H9 (cell line): ENCODE results near the gene SEMA4D. TPM values are rescaled to one million over a fixed set of nuclear protein-coding genes. Genes with fewer than 3 reads are reported as not detected.
A peak's percentile ranks its signal among the peaks of the same experiment; 100 is the strongest.

ENCODE experiments used
- DNase-seq: peaks from one replicate; pipeline ENCODE4 v3.0.0-alpha.2; 2017
- H2AFZ ChIP-seq: one replicate; pipeline ENCODE4 v1.6.1; 2013; ENCODE audit warnings: mild to moderate bottlenecking, low read length, control low read depth, moderate library complexity
- H2AK5ac ChIP-seq: 2 replicates; pipeline ENCODE4 v1.6.1; 2013; ENCODE audit warnings: low read length, control low read depth, mixed read lengths; ENCODE audit not compliant: insufficient read length
- H2BK120ac ChIP-seq: one replicate; pipeline ENCODE4 v1.6.1; 2013; ENCODE audit warnings: low read depth, mild to moderate bottlenecking, low read length, control low read depth, inconsistent platforms; ENCODE audit not compliant: poor library complexity, severe bottlenecking
- H2BK12ac ChIP-seq: 2 replicates; pipeline ENCODE4 v1.6.1; 2013; ENCODE audit warnings: low read length, control low read depth, mixed read lengths, low read depth; ENCODE audit not compliant: insufficient read length
- H2BK15ac ChIP-seq: 2 replicates; pipeline ENCODE4 v1.6.1; 2013; ENCODE audit warnings: low read depth, low read length, control low read depth
- H2BK20ac ChIP-seq: one replicate; pipeline ENCODE4 v1.6.1; 2013; ENCODE audit warnings: low read depth, mild to moderate bottlenecking, low read length, control low read depth, inconsistent platforms; ENCODE audit not compliant: poor library complexity, severe bottlenecking
- H2BK5ac ChIP-seq: 2 replicates; pipeline ENCODE4 v1.6.1; 2013; ENCODE audit warnings: low read length, control low read depth, mixed read lengths; ENCODE audit not compliant: insufficient read length
- H3K14ac ChIP-seq: 2 replicates; pipeline ENCODE4 v1.6.1; 2013; ENCODE audit warnings: low read length, control low read depth; ENCODE audit not compliant: insufficient read depth
- H3K18ac ChIP-seq: 2 replicates; pipeline ENCODE4 v1.6.1; 2013; ENCODE audit warnings: low read depth, mild to moderate bottlenecking, mixed read lengths, low read length, control low read depth; ENCODE audit not compliant: insufficient read length
- H3K23ac ChIP-seq: 2 replicates; pipeline ENCODE4 v1.6.1; 2013; ENCODE audit warnings: low read length, control low read depth, mixed read lengths, low read depth; ENCODE audit not compliant: insufficient read length
- H3K23me2 ChIP-seq: 2 replicates; pipeline ENCODE4 v1.6.1; 2013; ENCODE audit warnings: low read depth, mild to moderate bottlenecking, mixed read lengths, low read length, control low read depth; ENCODE audit not compliant: insufficient read length, poor library complexity, severe bottlenecking
- H3K27ac ChIP-seq: 2 replicates; pipeline ENCODE4 v1.5.1; 2013; ENCODE audit warnings: low read length, control low read depth, mixed read lengths, low read depth; ENCODE audit not compliant: insufficient read length
- H3K27me3 ChIP-seq: 2 replicates; pipeline ENCODE4 v1.6.1; 2013; ENCODE audit warnings: low read length, control low read depth, inconsistent platforms; ENCODE audit not compliant: insufficient read depth
- H3K4ac ChIP-seq: 2 replicates; pipeline ENCODE4 v1.6.1; 2013; ENCODE audit warnings: low read depth, mild to moderate bottlenecking, control low read depth, inconsistent platforms, low read length, moderate library complexity
- H3K4me1 ChIP-seq: 2 replicates; pipeline ENCODE4 v1.6.1; 2013; ENCODE audit warnings: low read length, control low read depth, inconsistent platforms; ENCODE audit not compliant: insufficient read depth
- H3K4me2 ChIP-seq: 2 replicates; pipeline ENCODE4 v1.6.1; 2013; ENCODE audit warnings: low read length, control low read depth, mixed read lengths; ENCODE audit not compliant: insufficient read length, insufficient read depth
- H3K56ac ChIP-seq: 2 replicates; pipeline ENCODE4 v1.6.1; 2013; ENCODE audit warnings: low read depth, mild to moderate bottlenecking, mixed read lengths, low read length, control low read depth; ENCODE audit not compliant: insufficient read length
- H3K79me1 ChIP-seq: 2 replicates; pipeline ENCODE4 v1.6.1; 2013; ENCODE audit warnings: low read depth, mild to moderate bottlenecking, moderate library complexity, low read length, control low read depth, inconsistent platforms; ENCODE audit not compliant: insufficient read depth, poor library complexity, severe bottlenecking
- H3K79me2 ChIP-seq: 2 replicates; pipeline ENCODE4 v1.6.1; 2013; ENCODE audit warnings: low read length, control low read depth, inconsistent platforms; ENCODE audit not compliant: insufficient read depth
- H3K9ac ChIP-seq: 2 replicates; pipeline ENCODE4 v1.6.1; 2013; ENCODE audit warnings: low read length, control low read depth, mixed read lengths; ENCODE audit not compliant: insufficient read length; ENCODE audit errors: extremely low read depth
- H3K9me3 ChIP-seq: one replicate; pipeline ENCODE4 v1.6.1; 2013; ENCODE audit warnings: low read depth, low read length, inconsistent platforms; ENCODE audit not compliant: control insufficient read depth
- H3T11ph ChIP-seq: one replicate; pipeline ENCODE4 v1.6.1; 2013; ENCODE audit warnings: mild to moderate bottlenecking, low read length, control low read depth, inconsistent platforms
- H4K20me1 ChIP-seq: one replicate; pipeline ENCODE4 v1.6.1; 2013; ENCODE audit not compliant: control insufficient read depth, insufficient read length, insufficient read depth
- H4K5ac ChIP-seq: 2 replicates; pipeline ENCODE4 v1.6.1; 2013; ENCODE audit warnings: low read depth, mild to moderate bottlenecking, mixed read lengths, low read length, control low read depth; ENCODE audit not compliant: insufficient read length
- H4K8ac ChIP-seq: replicated peaks from 2 replicates; pipeline ENCODE4 v1.6.1; 2013; ENCODE audit warnings: low read length, control low read depth, mixed read lengths, low read depth; ENCODE audit not compliant: insufficient read length
- H4K91ac ChIP-seq: 2 replicates; pipeline ENCODE4 v1.6.1; 2013; ENCODE audit warnings: low read depth, mild to moderate bottlenecking, moderate library complexity, mixed read lengths, low read length, control low read depth; ENCODE audit not compliant: insufficient read length
- H3K27ac Mint-ChIP-seq, 3 experiments: 2 replicates in 2 of 3; 3 replicates in 1 of 3; pipeline ENCODE4 v1.8.0; 2020 to 2021; ENCODE audit warnings: mixed read lengths in 3 of 3, mild to moderate bottlenecking in 1 of 3, moderate library complexity in 1 of 3
- H3K27me3 Mint-ChIP-seq: 2 replicates; pipeline ENCODE4 v1.8.0; 2021; ENCODE audit warnings: low read depth, mild to moderate bottlenecking, moderate library complexity, mixed read lengths
- H3K36me3 Mint-ChIP-seq, 3 experiments: 2 replicates in 2 of 3; 3 replicates in 1 of 3; pipeline ENCODE4 v1.8.0; 2020 to 2021; ENCODE audit warnings: low read depth in 3 of 3, mixed read lengths in 3 of 3; ENCODE audit not compliant: insufficient read depth in 1 of 3
- H3K4me1 Mint-ChIP-seq, 2 experiments: 2 replicates each; pipeline ENCODE4 v1.8.0; 2020; ENCODE audit warnings: mixed read lengths in 2 of 2
- H3K4me3 Mint-ChIP-seq, 2 experiments: 2 replicates in 1 of 2; 3 replicates in 1 of 2; pipeline ENCODE4 v1.8.0; 2020 to 2021; ENCODE audit warnings: mild to moderate bottlenecking in 2 of 2, mixed read lengths in 2 of 2, moderate library complexity in 1 of 2
- H3K9me3 Mint-ChIP-seq, 2 experiments: 2 replicates in 1 of 2; 3 replicates in 1 of 2; pipeline ENCODE4 v1.8.0; 2020; ENCODE audit warnings: mild to moderate bottlenecking in 2 of 2, mixed read lengths in 2 of 2, moderate library complexity in 1 of 2
- WGBS: extraction: QIAGEN DNeasy Blood & Tissue Kit; methylation state at CpG from one replicate; pipeline ENCODE4 v1.1.7; 2013; ENCODE audit warnings: missing lambda C conversion rate, low lambda C conversion rate, mixed read lengths; ENCODE audit not compliant: insufficient read length; ENCODE audit errors: extremely low coverage; 5-methylcytosine and 5-hydroxymethylcytosine counted together
- total RNA-seq: library from RNA; stranded (reverse); gene quantifications from 2 replicates; pipeline ENCODE4 v1.2.1, GENCODE V29; 2021
- TF ChIP-seq, protein P1 (sequence below): fragments of 200-600 bp; sonication (generic); conservative IDR thresholded peaks from 3 replicates; pipeline ENCODE4 v1.8.0; 2021; ENCODE audit warnings: antibody characterized with exemption, mild to moderate bottlenecking

Gene SEMA4D
- total RNA-seq, 1 experiment from 2014 or later, result 47.2 TPM

DNA sequence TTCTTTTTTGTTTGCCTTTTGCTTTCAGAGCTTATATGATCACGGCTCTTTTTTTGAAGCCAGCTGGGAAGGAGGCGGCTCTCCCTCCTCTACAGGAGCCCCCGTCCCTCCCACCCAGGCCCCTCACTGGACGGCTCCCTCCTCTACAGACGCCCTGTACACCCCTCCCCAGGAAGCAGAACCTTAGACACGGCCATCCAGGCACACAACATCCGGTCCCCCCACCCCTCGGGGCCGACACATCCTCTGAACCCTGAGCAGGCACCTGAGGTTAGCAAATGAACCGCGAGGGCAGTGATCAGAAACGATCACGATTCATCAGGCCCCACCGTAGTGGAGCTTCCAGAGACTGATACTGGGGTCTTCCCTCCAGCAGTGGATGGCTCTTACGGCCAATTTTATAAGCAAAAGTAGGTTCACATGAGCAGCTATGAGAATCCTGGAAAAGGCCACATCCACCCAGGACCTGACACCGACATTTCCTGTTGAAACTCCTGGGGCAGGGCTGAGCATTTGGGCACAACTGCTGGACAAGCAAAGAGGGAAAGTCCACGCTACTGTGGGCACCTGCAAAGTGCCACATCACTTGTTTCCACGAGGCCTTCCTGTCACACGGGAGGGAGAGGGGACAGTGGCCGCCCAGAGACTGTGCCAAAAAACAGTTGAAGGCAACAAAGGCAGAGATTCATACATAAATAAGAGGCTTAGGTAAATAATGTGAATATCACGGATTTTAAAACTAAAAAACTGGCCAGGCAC is 78.9 kb downstream of the SEMA4D start:
- Mint-ChIP-seq H3K4me3 (no peak overlapping the region), H3K27me3 (no peaks in the 10 kb centered on the region), H3K9me3 (peaks cover 0 to 4% of the 10 kb centered on the region in 2 experiments; a peak in 2 of 5 replicates), H3K36me3 (peaks cover 0 to 3% (median 2%) of the 10 kb centered on the region in 3 experiments; a peak in 4 of 7 replicates), H3K4me1 (peaks cover 17 to 22% of the 10 kb centered on the region in 2 experiments; a peak in 3 of 4 replicates), H3K27ac (peak overlapping the region; percentile 22 to 86 (median 77); a peak in 3 of 7 replicates)
- no peak overlapping the region for H2AK5ac ChIP-seq
- H4K91ac ChIP-seq, result no peak overlapping the region
- no peak overlapping the region for H4K5ac ChIP-seq
- no peak overlapping the region for H2BK5ac ChIP-seq
- H3K14ac ChIP-seq, result no peak overlapping the region; the same call in 1 of the 2 replicates
- no peaks in the 10 kb centered on the region for H3K23me2 ChIP-seq
- no peak overlapping the region for H3K18ac ChIP-seq
- no peak overlapping the region for H3K4me2 ChIP-seq
- peaks cover 5% of the 10 kb centered on the region; the same call in 1 of the 2 replicates for H3K79me2 ChIP-seq
- DNase-seq, result no peak
- H3K9me3 ChIP-seq, result no peaks in the 10 kb centered on the region
- no peak overlapping the region for H3K4ac ChIP-seq
- no peaks in the 10 kb centered on the region; the same call in 1 of the 2 replicates for H3K4me1 ChIP-seq
- no peaks in the 10 kb centered on the region for H4K20me1 ChIP-seq
- H3K27ac ChIP-seq, result no peak overlapping the region
- no peak overlapping the region for H3T11ph ChIP-seq
- no peak overlapping the region for H2BK20ac ChIP-seq
- no peak overlapping the region for H2BK15ac ChIP-seq
- no CpG with 5 or more reads among the region's 21 CpGs for WGBS
- no peak overlapping the region for H2BK12ac ChIP-seq
- TF ChIP-seq, protein P1, sequence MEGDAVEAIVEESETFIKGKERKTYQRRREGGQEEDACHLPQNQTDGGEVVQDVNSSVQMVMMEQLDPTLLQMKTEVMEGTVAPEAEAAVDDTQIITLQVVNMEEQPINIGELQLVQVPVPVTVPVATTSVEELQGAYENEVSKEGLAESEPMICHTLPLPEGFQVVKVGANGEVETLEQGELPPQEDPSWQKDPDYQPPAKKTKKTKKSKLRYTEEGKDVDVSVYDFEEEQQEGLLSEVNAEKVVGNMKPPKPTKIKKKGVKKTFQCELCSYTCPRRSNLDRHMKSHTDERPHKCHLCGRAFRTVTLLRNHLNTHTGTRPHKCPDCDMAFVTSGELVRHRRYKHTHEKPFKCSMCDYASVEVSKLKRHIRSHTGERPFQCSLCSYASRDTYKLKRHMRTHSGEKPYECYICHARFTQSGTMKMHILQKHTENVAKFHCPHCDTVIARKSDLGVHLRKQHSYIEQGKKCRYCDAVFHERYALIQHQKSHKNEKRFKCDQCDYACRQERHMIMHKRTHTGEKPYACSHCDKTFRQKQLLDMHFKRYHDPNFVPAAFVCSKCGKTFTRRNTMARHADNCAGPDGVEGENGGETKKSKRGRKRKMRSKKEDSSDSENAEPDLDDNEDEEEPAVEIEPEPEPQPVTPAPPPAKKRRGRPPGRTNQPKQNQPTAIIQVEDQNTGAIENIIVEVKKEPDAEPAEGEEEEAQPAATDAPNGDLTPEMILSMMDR, result no peak
- no peak overlapping the region for H4K8ac ChIP-seq
- no peak overlapping the region for H2AFZ ChIP-seq
- H3K27me3 ChIP-seq, result no peaks in the 10 kb centered on the region
- no peak overlapping the region for H3K9ac ChIP-seq
- no peak overlapping the region for H3K23ac ChIP-seq
- no peak overlapping the region for H3K56ac ChIP-seq
- H3K79me1 ChIP-seq, result no peaks in the 10 kb centered on the region
- H2BK120ac ChIP-seq, result no peak overlapping the region
